WERI-Rb-1 (cell line): Measurements from ENCODE around the gene AFG3L2.

Experiments
- DNase-seq: peaks from one replicate; pipeline ENCODE4 v3.0.0-alpha.2; 2020
- H3K27ac ChIP-seq: fragments of 250-450 bp; sonication (Bioruptor Pico); 2 replicates; pipeline ENCODE4 v1.5.1; 2020; ENCODE audit warnings: mild to moderate bottlenecking, moderate library complexity
- H3K27me3 ChIP-seq: fragments of 250-450 bp; sonication (Bioruptor Pico); 2 replicates; pipeline ENCODE4 v1.5.1; 2021; ENCODE audit warnings: mild to moderate bottlenecking, low read depth, moderate library complexity; ENCODE audit not compliant: insufficient read depth, severe bottlenecking
- H3K36me3 ChIP-seq: fragments of 250-450 bp; sonication (Bioruptor Pico); 2 replicates; pipeline ENCODE4 v1.5.1; 2020; ENCODE audit warnings: mild to moderate bottlenecking, moderate library complexity
- H3K4me3 ChIP-seq: 2 replicates; pipeline ENCODE4 v1.5.1; 2011; ENCODE audit warnings: low read depth, mild to moderate bottlenecking, control low read depth, low read length
- H3K9me3 ChIP-seq: fragments of 250-450 bp; sonication (Bioruptor Pico); 2 replicates; pipeline ENCODE4 v1.5.1; 2021; ENCODE audit warnings: mild to moderate bottlenecking, moderate library complexity; ENCODE audit not compliant: severe bottlenecking
- CTCF ChIP-seq: IDR thresholded peaks from 2 replicates; pipeline ENCODE4 v1.5.1; 2011; ENCODE audit warnings: low read depth, mild to moderate bottlenecking, control low read depth, inconsistent platforms, low read length

Gene AFG3L2

GRCh38 chr18:12333506-12334290 lies 43.3 kb downstream of the AFG3L2 start:
- H3K36me3 ChIP-seq, result peaks cover 57% of the 10 kb centered on the region
- TF ChIP-seq CTCF, result no peak
- H3K9me3 ChIP-seq, result no peaks in the 10 kb centered on the region
- no peak overlapping the region for H3K4me3 ChIP-seq
- H3K27me3 ChIP-seq, result no peaks in the 10 kb centered on the region
- H3K27ac ChIP-seq, result no peak overlapping the region
- DNase-seq, result no peak

- Histone ChIP-seq H3K4me3 (no peak overlapping the region), H3K27me3 (no peaks in the 10 kb centered on the region), H3K36me3 (peaks cover 65% of the 10 kb centered on the region), H3K27ac (no peak overlapping the region), H3K9me3 (no peaks in the 10 kb centered on the region)
- no peak for DNase-seq
- no peak for TF ChIP-seq CTCF
Measured at GRCh38 chr18:12330766-12331165, 46.3 kb downstream of the AFG3L2 start.

- Histone ChIP-seq H3K27ac (no peak overlapping the region), H3K36me3 (peaks cover 64% of the 10 kb centered on the region), H3K27me3 (no peaks in the 10 kb centered on the region), H3K4me3 (no peak overlapping the region), H3K9me3 (no peaks in the 10 kb centered on the region)
- DNase-seq, result no peak
- no peak for TF ChIP-seq CTCF
Measured at GRCh38 chr18:12329125-12329698, 47.8 kb downstream of the AFG3L2 start.

GRCh38 chr18:12328179-12328823 lies 48.7 kb downstream of the AFG3L2 start:
- H3K27ac ChIP-seq, result no peak overlapping the region
- no peak overlapping the region for H3K4me3 ChIP-seq
- H3K27me3 ChIP-seq, result no peaks in the 10 kb centered on the region
- DNase-seq, result no peak
- peaks cover 55% of the 10 kb centered on the region for H3K36me3 ChIP-seq
- TF ChIP-seq CTCF, result no peak
- H3K9me3 ChIP-seq, result no peaks in the 10 kb centered on the region

- Histone ChIP-seq H3K36me3 (peaks cover 54% of the 10 kb centered on the region), H3K9me3 (no peaks in the 10 kb centered on the region), H3K27ac (no peak overlapping the region)
Measured at GRCh38 chr18:12327510-12328178, 49.4 kb downstream of the AFG3L2 start.

More at GRCh38 chr18:12327510-12328178, 49.4 kb downstream of the AFG3L2 start:
- DNase-seq, result peak; percentile 90
- H3K27me3 ChIP-seq, result no peaks in the 10 kb centered on the region
- TF ChIP-seq CTCF, result peak; percentile 96
- no peak overlapping the region for H3K4me3 ChIP-seq
